ENCODE results near the gene OR2V2.
"Not testable (repeated sequence)": the region's sequence is repeated elsewhere in the genome, so short reads cannot be mapped to it uniquely, and the experiment has no call there.

Gene OR2V2

DNA sequence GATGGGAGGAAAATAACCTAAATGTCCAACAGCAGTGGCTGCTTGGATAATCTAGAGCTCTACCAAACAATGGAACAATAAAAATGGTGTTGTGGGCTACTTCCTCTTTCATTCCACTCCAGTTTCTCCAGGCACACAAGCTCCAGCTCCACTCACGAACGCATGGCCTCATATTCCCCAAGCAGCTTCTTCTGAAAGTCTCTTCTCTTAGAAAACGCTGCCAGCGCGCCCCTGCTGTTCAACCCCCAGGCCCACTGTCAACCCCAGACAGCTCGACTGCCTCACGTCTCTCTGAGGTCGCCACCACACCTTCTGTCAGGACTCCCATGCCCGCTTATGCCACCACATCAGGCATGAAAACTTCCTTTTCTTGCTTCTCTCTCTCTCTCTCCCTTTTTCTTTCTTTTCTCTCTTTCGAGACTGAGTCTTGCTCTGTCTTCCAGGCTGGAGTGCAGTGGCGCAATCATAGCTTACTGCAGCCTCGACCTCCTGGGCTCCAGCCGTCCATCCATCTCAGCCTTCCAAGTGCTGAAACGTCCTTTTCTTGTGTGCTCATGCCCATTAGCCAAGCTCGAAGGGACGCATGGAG, 16.2 kb downstream of the OR2V2 start:
- H3K4me3 ChIP-seq (ENCODE audit: low read depth, low read length): peak overlapping the region; percentile 30; the same call in 1 of the 2 replicates
- DNase-seq (ENCODE audit: low read depth, low spot score): no peak

DNA sequence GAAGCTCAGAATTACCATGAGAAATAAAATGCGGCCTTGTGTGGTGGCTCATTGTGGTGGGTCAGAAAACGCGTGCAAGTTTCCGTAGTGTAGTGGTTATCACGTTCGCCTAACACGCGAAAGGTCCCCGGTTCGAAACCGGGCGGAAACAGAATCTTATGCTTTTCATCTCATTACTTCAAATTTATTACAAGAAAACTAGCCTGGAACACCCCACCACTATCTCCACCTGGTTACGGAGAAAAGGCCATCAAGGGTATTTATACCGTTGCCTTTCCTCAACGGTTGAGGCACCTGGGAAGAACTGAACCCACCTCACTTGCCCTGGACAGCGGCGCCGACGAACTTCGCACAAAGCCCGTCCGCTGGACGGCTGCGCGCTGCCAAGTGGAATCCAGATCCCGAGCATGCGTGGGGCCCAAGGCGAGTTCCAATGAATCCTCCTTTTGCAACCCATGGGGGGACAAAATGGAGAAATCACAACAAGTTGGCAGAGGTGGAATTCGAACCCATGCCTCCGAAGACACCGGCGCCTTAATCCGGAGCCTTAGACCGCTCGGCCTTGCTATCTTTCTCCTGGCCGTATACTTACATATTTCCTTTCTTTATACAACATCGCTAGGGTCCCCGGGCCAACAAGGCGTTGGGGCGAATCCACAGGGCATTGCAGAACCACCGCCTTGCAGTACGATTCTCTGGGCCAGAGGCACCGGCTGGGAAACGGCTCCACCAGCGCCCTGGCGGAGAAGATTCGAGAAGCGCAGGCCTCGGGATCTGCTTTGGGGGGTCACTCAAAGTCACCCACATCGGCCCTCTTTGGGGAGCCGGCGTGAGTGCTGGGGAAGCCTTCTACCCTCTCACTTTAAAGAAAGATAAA, 16.9 kb downstream of the OR2V2 start:
- CTCF ChIA-PET: interaction anchor here (1.1 kb wide), 1 partner anchor 13 kb away, joined by 3 read pairs; no protein-coding TSS in a partner anchor
- no peak overlapping the region; the same call in 1 of the 2 replicates for H3K4me3 ChIP-seq (ENCODE audit: low read depth, low read length)
- TF ChIP-seq, protein P1, sequence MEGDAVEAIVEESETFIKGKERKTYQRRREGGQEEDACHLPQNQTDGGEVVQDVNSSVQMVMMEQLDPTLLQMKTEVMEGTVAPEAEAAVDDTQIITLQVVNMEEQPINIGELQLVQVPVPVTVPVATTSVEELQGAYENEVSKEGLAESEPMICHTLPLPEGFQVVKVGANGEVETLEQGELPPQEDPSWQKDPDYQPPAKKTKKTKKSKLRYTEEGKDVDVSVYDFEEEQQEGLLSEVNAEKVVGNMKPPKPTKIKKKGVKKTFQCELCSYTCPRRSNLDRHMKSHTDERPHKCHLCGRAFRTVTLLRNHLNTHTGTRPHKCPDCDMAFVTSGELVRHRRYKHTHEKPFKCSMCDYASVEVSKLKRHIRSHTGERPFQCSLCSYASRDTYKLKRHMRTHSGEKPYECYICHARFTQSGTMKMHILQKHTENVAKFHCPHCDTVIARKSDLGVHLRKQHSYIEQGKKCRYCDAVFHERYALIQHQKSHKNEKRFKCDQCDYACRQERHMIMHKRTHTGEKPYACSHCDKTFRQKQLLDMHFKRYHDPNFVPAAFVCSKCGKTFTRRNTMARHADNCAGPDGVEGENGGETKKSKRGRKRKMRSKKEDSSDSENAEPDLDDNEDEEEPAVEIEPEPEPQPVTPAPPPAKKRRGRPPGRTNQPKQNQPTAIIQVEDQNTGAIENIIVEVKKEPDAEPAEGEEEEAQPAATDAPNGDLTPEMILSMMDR (IDR thresholded peaks at IDR 0.05; ENCODE audit: insufficient read depth, low read length, missing control alignments): no peak
- no peak for DNase-seq (ENCODE audit: low read depth, low spot score)
- POLR2A ChIA-PET: no interaction called here

More for the DNA sequence above, 16.2 kb downstream of the OR2V2 start:
- ChIA-PET POLR2A (no interaction called here), CTCF (interaction anchor here (1.1 kb wide), 1 partner anchor 13 kb away, joined by 3 read pairs; no protein-coding TSS in a partner anchor)
- TF ChIP-seq, protein P1 (IDR thresholded peaks at IDR 0.05; ENCODE audit: insufficient read depth, low read length, missing control alignments): no peak

DNA sequence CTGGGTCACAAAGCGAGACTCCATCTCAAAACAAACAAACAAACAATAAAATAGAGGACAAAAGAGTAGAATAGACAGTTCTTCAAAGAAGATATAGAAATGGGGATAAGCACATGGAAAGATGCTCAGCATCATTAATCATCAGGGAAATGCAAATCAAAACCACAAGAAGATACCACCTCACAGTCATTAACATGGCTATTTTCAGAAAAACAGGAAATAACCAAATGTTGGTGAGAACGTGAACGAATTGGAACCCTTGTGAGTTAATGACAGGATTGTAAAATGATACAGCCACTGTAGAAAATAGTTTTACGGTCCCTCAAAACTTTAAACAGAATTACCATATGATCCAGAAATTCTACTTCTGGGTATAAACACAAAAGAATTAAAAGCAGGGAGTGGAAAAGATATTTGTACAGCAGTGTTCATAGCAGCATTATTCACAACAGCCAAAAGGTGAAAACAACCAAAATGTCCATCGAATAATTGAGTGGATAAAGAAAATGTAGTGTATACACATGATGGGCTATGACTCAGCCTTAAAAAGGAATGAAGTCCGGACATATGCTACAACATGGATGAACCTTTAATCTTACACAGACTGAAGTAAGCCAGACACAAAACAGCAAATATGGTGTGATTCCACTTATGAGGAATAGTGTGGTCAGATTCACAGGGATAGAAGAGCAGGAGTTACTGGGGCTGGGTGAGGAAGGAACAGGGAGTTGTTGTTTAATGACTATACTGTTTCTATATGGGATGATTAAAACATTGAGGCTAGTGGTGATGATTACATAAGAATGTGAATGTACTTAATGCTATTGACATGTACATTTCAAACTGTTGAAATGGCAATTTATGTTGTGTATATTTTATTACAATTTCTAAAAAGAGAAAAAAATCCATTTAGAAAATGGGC, 19.7 kb downstream of the OR2V2 start:
- H3K4me3 ChIP-seq (ENCODE audit: low read depth, low read length): no peak overlapping the region
- no peak for DNase-seq (ENCODE audit: low read depth, low spot score)
- TF ChIP-seq, protein P1 (IDR thresholded peaks at IDR 0.05; ENCODE audit: insufficient read depth, low read length, missing control alignments): no peak
- POLR2A ChIA-PET: no interaction called here
- CTCF ChIA-PET: interaction anchor here (1.0 to 1.8 kb wide), 3 partner anchors 8 to 31 kb away, joined by 3 to 5 read pairs (median 3); no protein-coding TSS in a partner anchor

DNA sequence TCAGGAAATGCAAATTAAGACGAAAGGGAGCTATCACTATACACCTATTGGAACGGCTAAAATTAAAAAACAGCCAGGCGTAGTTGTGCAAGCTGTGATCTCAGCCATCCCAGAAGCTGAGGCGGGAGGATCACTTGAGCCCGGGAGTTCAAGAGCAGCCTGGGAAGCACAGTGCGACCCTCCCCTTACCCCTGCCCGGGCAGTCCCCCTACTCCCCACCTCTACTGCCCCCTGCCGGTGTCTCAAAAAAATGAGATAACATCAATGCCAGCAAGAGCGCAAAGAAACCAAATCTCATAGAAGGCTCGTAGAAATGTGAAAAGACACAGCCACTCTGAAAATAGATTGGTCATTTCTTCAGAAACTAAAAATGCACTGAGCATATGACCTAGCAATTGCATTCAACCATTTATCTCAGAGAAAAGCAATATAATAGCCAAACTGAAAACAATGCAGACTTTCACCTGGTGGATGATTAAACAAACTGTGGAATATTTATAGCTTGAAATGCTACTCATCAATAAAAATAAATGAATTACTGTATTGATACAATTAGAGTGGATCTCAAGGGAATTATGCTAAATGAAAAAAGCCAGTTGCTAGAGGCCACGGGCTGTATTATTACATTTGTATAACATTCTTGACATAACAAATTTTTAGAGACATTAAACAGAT, 20.6 kb downstream of the OR2V2 start:
- no peak for DNase-seq (ENCODE audit: low read depth, low spot score)
- POLR2A ChIA-PET: no interaction called here
- no peak overlapping the region for H3K4me3 ChIP-seq (ENCODE audit: low read depth, low read length)
- TF ChIP-seq, protein P1 (IDR thresholded peaks at IDR 0.05; ENCODE audit: insufficient read depth, low read length, missing control alignments): peak; percentile 28
- CTCF ChIA-PET: interaction anchor here (1.0 to 2.3 kb wide), 5 partner anchors 9 to 22 kb away, joined by 3 to 11 read pairs (median 5); no protein-coding TSS in a partner anchor

DNA sequence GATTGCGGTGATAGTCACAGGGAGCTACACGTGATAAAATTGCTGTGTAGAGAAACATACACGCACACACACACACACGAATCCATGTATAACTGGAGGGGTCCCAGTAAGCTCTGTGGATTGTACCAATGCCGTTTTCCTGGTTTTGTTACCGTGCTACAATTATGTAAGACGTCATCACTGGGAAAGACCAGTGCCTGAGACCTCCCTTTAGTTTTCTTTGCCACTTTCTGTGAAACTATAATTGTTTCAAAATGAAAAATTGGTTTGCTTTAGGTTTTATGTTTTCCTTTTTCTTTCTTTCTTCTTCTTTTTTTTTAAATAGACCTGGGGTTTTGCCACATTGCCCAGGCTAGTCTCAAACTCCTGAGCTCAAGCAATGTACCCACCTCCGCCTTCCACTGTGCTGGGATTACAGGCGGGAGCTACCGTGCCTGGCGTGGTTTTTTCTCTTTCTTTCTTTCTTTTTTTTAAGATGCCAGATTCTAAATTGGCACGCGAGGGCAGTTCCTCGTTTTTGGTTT, 21.3 kb downstream of the OR2V2 start:
- TF ChIP-seq, protein P1 (IDR thresholded peaks at IDR 0.05; ENCODE audit: insufficient read depth, low read length, missing control alignments): no peak
- no peak overlapping the region for H3K4me3 ChIP-seq (ENCODE audit: low read depth, low read length)
- DNase-seq (ENCODE audit: low read depth, low spot score): no peak
- POLR2A ChIA-PET: no interaction called here
- CTCF ChIA-PET: interaction anchor here (1.0 to 2.3 kb wide), 5 partner anchors 9 to 21 kb away, joined by 3 to 11 read pairs (median 5); no protein-coding TSS in a partner anchor

DNA sequence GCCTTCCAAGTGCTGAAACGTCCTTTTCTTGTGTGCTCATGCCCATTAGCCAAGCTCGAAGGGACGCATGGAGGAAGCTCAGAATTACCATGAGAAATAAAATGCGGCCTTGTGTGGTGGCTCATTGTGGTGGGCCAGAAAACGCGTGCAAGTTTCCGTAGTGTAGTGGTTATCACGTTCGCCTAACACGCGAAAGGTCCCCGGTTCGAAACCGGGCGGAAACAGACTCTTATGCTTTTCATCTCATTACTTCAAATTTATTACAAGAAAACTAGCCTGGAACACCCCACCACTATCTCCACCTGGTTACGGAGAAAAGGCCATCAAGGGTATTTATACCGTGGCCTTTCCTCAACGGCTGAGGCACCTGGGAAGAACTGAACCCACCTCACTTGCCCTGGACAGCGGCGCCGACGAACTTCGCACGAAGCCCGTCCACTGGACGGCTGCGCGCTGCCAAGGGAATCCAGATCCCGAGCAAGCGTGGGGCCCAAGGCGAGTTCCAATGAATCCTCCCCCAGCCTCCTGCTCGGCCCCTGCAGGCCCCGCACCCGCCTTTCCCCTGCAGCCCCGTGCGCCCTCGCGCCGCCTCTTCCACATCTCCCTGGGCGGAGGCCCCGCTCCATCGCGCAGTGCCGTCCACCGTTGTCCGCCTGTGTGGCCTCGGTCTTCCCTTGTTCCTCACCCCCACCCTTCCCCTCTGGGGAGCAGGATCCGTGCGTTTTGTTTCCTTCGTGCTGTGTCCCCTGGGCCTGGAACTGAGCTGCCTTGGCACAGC, 22.3 kb downstream of the OR2V2 start:
- POLR2A ChIA-PET; DNase-seq (ENCODE audit: low read depth, low spot score): not testable (repeated sequence)
- CTCF ChIA-PET: interaction anchor here (2.3 kb wide), 1 partner anchor 15 kb away, joined by 11 read pairs; no protein-coding TSS in a partner anchor
- H3K4me3 ChIP-seq (ENCODE audit: low read depth, low read length): peak overlapping the region; percentile 43
